OCI-LY7 (cell line): ENCODE results near the gene LRGUK. TPM values are rescaled to one million over a fixed set of nuclear protein-coding genes. Genes with fewer than 3 reads are reported as not detected.

Source experiments
- BruUV-seq: library from RNA; stranded (reverse); fragments of 400-500 nt; replicated peaks from 2 replicates; lab custom pipeline; 2021; lab: Mats Ljungman, UMichigan
- CTCF ChIA-PET: fragments of 300-600 bp; sonication (Branson Sonifier 250); formaldehyde crosslinking; loops from one replicate; lab custom pipeline; 2022; ENCODE audit warnings: antibody characterized with exemption; ENCODE audit not compliant: unreplicated experiment; lab: Charles Lee
- POLR2A ChIA-PET: fragments of 300-600 bp; sonication (Branson Sonifier 250); formaldehyde crosslinking; loops from one replicate; lab custom pipeline; 2022; ENCODE audit warnings: antibody characterized with exemption; lab: Charles Lee
- DNase-seq: peaks from one replicate; pipeline ENCODE4 v3.0.0-alpha.2; 2015; ENCODE audit warnings: low spot score
- H2AFZ ChIP-seq: fragments of 200-600 bp; sonication (generic), shearing (Covaris generic); 2 replicates; pipeline ENCODE4 v1.6.1; 2014; ENCODE audit warnings: mild to moderate bottlenecking, antibody characterized with exemption, low read length, moderate library complexity
- H3K27ac ChIP-seq: fragments of 200-600 bp; sonication (generic); 2 replicates; pipeline ENCODE4 v1.5.1; 2014; ENCODE audit warnings: mixed run types, low read depth, mild to moderate bottlenecking, moderate library complexity, low read length, inconsistent platforms; ENCODE audit not compliant: poor library complexity, severe bottlenecking
- H3K36me3 ChIP-seq: fragments of 200-600 bp; sonication (generic); 2 replicates; pipeline ENCODE4 v1.6.1; 2014; ENCODE audit warnings: mild to moderate bottlenecking, antibody characterized with exemption, low read length, moderate library complexity, mixed read lengths; ENCODE audit not compliant: insufficient read depth
- H3K4me1 ChIP-seq: fragments of 200-600 bp; sonication (generic); 2 replicates; pipeline ENCODE4 v1.5.1; 2014; ENCODE audit warnings: mild to moderate bottlenecking, low read length; ENCODE audit not compliant: insufficient read depth, poor library complexity, severe bottlenecking
- H3K4me2 ChIP-seq: fragments of 200-600 bp; sonication (generic); 2 replicates; pipeline ENCODE4 v1.6.1; 2014; ENCODE audit warnings: mild to moderate bottlenecking, low read length
- H3K4me3 ChIP-seq: fragments of 200-600 bp; sonication (generic); 2 replicates; pipeline ENCODE4 v1.5.1; 2014; ENCODE audit warnings: mild to moderate bottlenecking, low read depth, low read length; ENCODE audit not compliant: poor library complexity, severe bottlenecking
- H3K79me2 ChIP-seq: fragments of 200-600 bp; sonication (generic); 2 replicates; pipeline ENCODE4 v1.6.1; 2016; ENCODE audit warnings: low read depth, mild to moderate bottlenecking, low read length, moderate library complexity, mixed read lengths; ENCODE audit not compliant: insufficient read depth
- H3K9me2 ChIP-seq: fragments of 200-600 bp; sonication (generic); 2 replicates; pipeline ENCODE4 v1.6.1; 2016; ENCODE audit warnings: mild to moderate bottlenecking, low read length, mixed read lengths; ENCODE audit not compliant: insufficient read depth
- H3K9me3 ChIP-seq: fragments of 200-600 bp; sonication (generic); 2 replicates; pipeline ENCODE4 v1.6.1; 2014; ENCODE audit warnings: mild to moderate bottlenecking, mixed run types, low read length, mixed read lengths
- H4K20me1 ChIP-seq: fragments of 200-600 bp; sonication (generic); 2 replicates; pipeline ENCODE4 v1.6.1; 2014; ENCODE audit warnings: mild to moderate bottlenecking, antibody characterized with exemption, low read length, moderate library complexity, mixed read lengths; ENCODE audit not compliant: insufficient read depth
- CTCF ChIP-seq: fragments of 200-600 bp; sonication (generic); conservative IDR thresholded peaks from 2 replicates; pipeline ENCODE4 v1.5.1; 2014; ENCODE audit warnings: mild to moderate bottlenecking, antibody characterized with exemption, low read length, moderate library complexity, mixed read lengths
- EZH2phosphoT487 ChIP-seq: fragments of 200-600 bp; sonication (generic); IDR thresholded peaks from 2 replicates; pipeline ENCODE4 v1.6.1; 2018; ENCODE audit warnings: low read depth, borderline replicate concordance, mild to moderate bottlenecking, mixed run types, antibody characterized with exemption, low read length, moderate library complexity, mixed read lengths
- intact Hi-C: fragments of 100-400 bp; cut with micrococcal nuclease; formaldehyde crosslinking; loops from one replicate; pipeline ENCODE4 v1.10.0; 2022; ENCODE audit not compliant: unreplicated experiment
- total RNA-seq, 2 experiments: library from RNA; depleted of rRNA in 1 of 2; stranded (reverse); fragments of >200 nt in 1 of 2; shearing (Covaris generic) in 1 of 2; gene quantifications; 2 replicates each; pipeline ENCODE4 v1.2.3, GENCODE V29; 2014 to 2022

The LRGUK gene
- total RNA-seq, 2 experiments from 2014 or later, result 0.46 to 0.95 TPM

DNA sequence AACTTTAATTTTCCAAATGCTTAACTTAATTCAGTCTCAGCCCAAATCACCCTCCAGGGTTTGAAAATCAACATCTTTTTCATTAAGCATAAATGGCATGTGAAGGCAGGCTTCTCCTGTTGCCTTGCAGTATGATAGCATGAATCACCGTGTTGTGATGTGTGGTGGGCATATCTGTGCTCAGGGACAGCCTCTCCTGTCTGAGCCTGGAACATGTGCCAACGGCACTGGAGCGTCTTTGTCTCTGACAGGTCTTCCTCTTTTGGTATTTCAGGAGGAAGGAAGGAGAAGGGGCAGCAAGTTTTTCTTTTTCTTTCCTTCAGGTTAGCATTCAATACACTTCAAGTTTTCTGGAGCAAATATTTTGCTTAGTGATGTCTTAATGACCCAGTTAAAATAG lies 57.6 kb downstream of the LRGUK start:
- no peak for DNase-seq
- H3K79me2 ChIP-seq, result no peaks in the 10 kb centered on the region
- H3K9me2 ChIP-seq, result no peaks in the 10 kb centered on the region
- ChIA-PET POLR2A (no interaction called here), CTCF (no interaction called here)
- intact Hi-C loops, result no loop called here
- BruUV-seq, result no TSS peak
- no peaks in the 10 kb centered on the region for H3K36me3 ChIP-seq
- no peak overlapping the region for H3K4me2 ChIP-seq
- H3K4me3 ChIP-seq, result no peak overlapping the region
- no peaks in the 10 kb centered on the region for H3K4me1 ChIP-seq
- H3K9me3 ChIP-seq, result no peaks in the 10 kb centered on the region
- TF ChIP-seq CTCF (no peak), EZH2phosphoT487 (no peak)
- no peak overlapping the region for H3K27ac ChIP-seq
- no peak overlapping the region for H2AFZ ChIP-seq
- H4K20me1 ChIP-seq, result no peaks in the 10 kb centered on the region

- H3K27ac ChIP-seq, result no peak overlapping the region
- no peak for DNase-seq
- H3K4me3 ChIP-seq, result no peak overlapping the region
- ChIA-PET POLR2A (no interaction called here), CTCF (no interaction called here)
- H3K4me2 ChIP-seq, result no peak overlapping the region
- no TSS peak for BruUV-seq
- no peak for TF ChIP-seq CTCF
- no peak for TF ChIP-seq EZH2phosphoT487
- intact Hi-C loops, result no loop called here
- no peak overlapping the region for H2AFZ ChIP-seq
- H4K20me1 ChIP-seq, result no peaks in the 10 kb centered on the region
- H3K9me3 ChIP-seq, result no peaks in the 10 kb centered on the region
- no peaks in the 10 kb centered on the region for H3K9me2 ChIP-seq
- no peaks in the 10 kb centered on the region for H3K79me2 ChIP-seq
- H3K4me1 ChIP-seq, result no peaks in the 10 kb centered on the region
- no peaks in the 10 kb centered on the region for H3K36me3 ChIP-seq
These were observed 58.9 kb downstream of the LRGUK start for GRCh38 chr7:134186027-134186426.

DNA sequence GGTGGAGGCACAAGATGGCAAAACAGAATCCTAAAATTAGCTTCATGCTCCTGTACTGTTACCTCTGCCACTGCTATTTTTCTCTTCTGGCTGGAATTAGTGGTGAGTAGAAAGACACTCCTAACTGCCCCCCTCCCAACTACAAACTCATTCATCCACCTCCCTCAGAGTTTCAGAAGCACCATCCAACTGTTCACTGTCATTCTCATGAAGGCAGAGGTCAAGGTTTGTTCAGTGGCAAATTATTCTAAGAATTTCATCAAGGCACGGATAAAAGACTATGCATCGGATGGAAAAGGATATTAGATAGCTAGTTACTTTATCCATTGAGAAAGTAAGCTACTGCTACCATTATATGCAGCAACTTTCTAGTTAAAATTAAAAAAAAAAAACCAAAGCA lies 59.7 kb downstream of the LRGUK start:
- H3K4me1 ChIP-seq, result no peaks in the 10 kb centered on the region
- ChIA-PET POLR2A (interaction anchor here (0.7 to 1.0 kb wide), 3 partner anchors 9 to 338 kb away, joined by 3 to 4 read pairs (median 3); no protein-coding TSS in a partner anchor), CTCF (no interaction called here)
- H3K4me2 ChIP-seq, result no peak overlapping the region
- no peaks in the 10 kb centered on the region for H3K36me3 ChIP-seq
- no peaks in the 10 kb centered on the region for H3K79me2 ChIP-seq
- no peaks in the 10 kb centered on the region for H3K9me2 ChIP-seq
- intact Hi-C loops, result no loop called here
- DNase-seq, result no peak
- no peak overlapping the region for H3K27ac ChIP-seq
- H4K20me1 ChIP-seq, result no peaks in the 10 kb centered on the region
- H3K9me3 ChIP-seq, result no peaks in the 10 kb centered on the region
- BruUV-seq, result no TSS peak
- no peak overlapping the region for H3K4me3 ChIP-seq
- no peak overlapping the region for H2AFZ ChIP-seq
- TF ChIP-seq EZH2phosphoT487 (no peak), CTCF (no peak)
